ENCODE results near the gene SHCBP1. TPM values are rescaled to one million over a fixed set of nuclear protein-coding genes. Genes with fewer than 3 reads are reported as not detected.

Gene SHCBP1
- total RNA-seq, 4 donors from 2014 or later = 11.8 TPM; not detected in 3

- no peak for TF ChIP-seq CTCF (IDR thresholded peaks at IDR 0.05)
- no peak for TF ChIP-seq POLR2A (IDR thresholded peaks at IDR 0.05)
- no peak for DNase-seq
- Histone ChIP-seq H3K4me3 (no peak overlapping the region), H3K27me3 (no peaks in the 10 kb centered on the region), H3K4me1 (no peaks in the 10 kb centered on the region), H3K9me3 (no peaks in the 10 kb centered on the region), H3K27ac (no peak overlapping the region), H3K36me3 (no peaks in the 10 kb centered on the region)
- intact Hi-C loops (cut with DNase I; ENCODE audit: low total_unique reads) = no loop called here
Observed at GRCh38 chr16:46583036-46583435, 38.1 kb downstream of the SHCBP1 start.

- H3K4me3 ChIP-seq = no peak overlapping the region
- intact Hi-C loops (cut with DNase I; ENCODE audit: low total_unique reads) = no loop called here
- no peaks in the 10 kb centered on the region for H3K36me3 ChIP-seq
- H3K27ac ChIP-seq = no peak overlapping the region
- H3K9me3 ChIP-seq = no peaks in the 10 kb centered on the region
- TF ChIP-seq POLR2A (IDR thresholded peaks at IDR 0.05) (no peak), CTCF (IDR thresholded peaks at IDR 0.05) (no peak)
- H3K27me3 ChIP-seq = no peaks in the 10 kb centered on the region
- DNase-seq = no peak
- H3K4me1 ChIP-seq = no peaks in the 10 kb centered on the region
Observed at GRCh38 chr16:46582313-46582712, 38.9 kb downstream of the SHCBP1 start.

GRCh38 chr16:46577988-46578579 is 43.1 kb downstream of the SHCBP1 start:
- no peaks in the 10 kb centered on the region for H3K9me3 ChIP-seq
- no peak overlapping the region for H3K4me3 ChIP-seq
- intact Hi-C loops (cut with DNase I; ENCODE audit: low total_unique reads) = no loop called here
- TF ChIP-seq POLR2A (IDR thresholded peaks at IDR 0.05) (no peak), CTCF (IDR thresholded peaks at IDR 0.05) (no peak)
- H3K27ac ChIP-seq = no peak overlapping the region
- DNase-seq = no peak
- no peaks in the 10 kb centered on the region for H3K27me3 ChIP-seq
- no peaks in the 10 kb centered on the region for H3K4me1 ChIP-seq
- no peaks in the 10 kb centered on the region for H3K36me3 ChIP-seq

- TF ChIP-seq CTCF (IDR thresholded peaks at IDR 0.05) (no peak), POLR2A (IDR thresholded peaks at IDR 0.05) (no peak)
- Histone ChIP-seq H3K36me3 (no peaks in the 10 kb centered on the region), H3K4me3 (no peak overlapping the region), H3K27me3 (no peaks in the 10 kb centered on the region), H3K27ac (no peak overlapping the region), H3K9me3 (no peaks in the 10 kb centered on the region), H3K4me1 (no peaks in the 10 kb centered on the region)
- DNase-seq = no peak
- intact Hi-C loops (cut with DNase I; ENCODE audit: low total_unique reads) = no loop called here
Observed at GRCh38 chr16:46573834-46574159, 47.4 kb downstream of the SHCBP1 start.

GRCh38 chr16:46573008-46573833 is 48.0 kb downstream of the SHCBP1 start:
- Histone ChIP-seq H3K27ac (no peak overlapping the region), H3K4me3 (no peak overlapping the region), H3K36me3 (no peaks in the 10 kb centered on the region), H3K9me3 (no peaks in the 10 kb centered on the region), H3K27me3 (no peaks in the 10 kb centered on the region), H3K4me1 (no peaks in the 10 kb centered on the region)
- DNase-seq = no peak
- intact Hi-C loops (cut with DNase I; ENCODE audit: low total_unique reads) = no loop called here
- TF ChIP-seq CTCF (IDR thresholded peaks at IDR 0.05) (no peak), POLR2A (IDR thresholded peaks at IDR 0.05) (no peak)

Measured in uterus (tissue), 4 donors.